ENCODE measurements around the gene SLC22A23. TPM values are rescaled to one million over a fixed set of nuclear protein-coding genes. Genes with fewer than 3 reads are reported as not detected.

The SLC22A23 gene
- total RNA-seq, 1 experiment from 2014 or later, result 6.8 TPM

GRCh38 chr6:3360727-3361045, 96.2 kb downstream of the SLC22A23 start:
- WGBS (ENCODE audit: extremely low coverage, insufficient read length, low lambda C conversion rate), result no CpG with 5 or more reads among the region's 16 CpGs
- Histone ChIP-seq H3K9ac (ENCODE audit: extremely low read depth, insufficient read length, low read length) (no peak overlapping the region), H3K27ac (ENCODE audit: insufficient read length, low read depth, low read length) (no peak overlapping the region), H3K9me3 (ENCODE audit: control insufficient read depth, low read depth, low read length) (no peaks in the 10 kb centered on the region), H3K4me2 (ENCODE audit: insufficient read depth, insufficient read length, low read length) (no peak overlapping the region), H2BK120ac (ENCODE audit: low read depth, low read length, poor library complexity, severe bottlenecking) (no peak overlapping the region), H2BK15ac (ENCODE audit: low read depth, low read length) (no peak overlapping the region), H3T11ph (ENCODE audit: low read length) (no peak overlapping the region), H3K56ac (ENCODE audit: insufficient read length, low read depth, low read length) (no peak overlapping the region), H3K4me1 (ENCODE audit: insufficient read depth, low read length) (peaks cover 9% of the 10 kb centered on the region; the same call in 1 of the 2 replicates), H4K8ac (replicated peaks; ENCODE audit: insufficient read length, low read depth, low read length) (no peak overlapping the region), H4K91ac (ENCODE audit: insufficient read length, low read depth, low read length) (no peak overlapping the region), H3K4ac (ENCODE audit: low read depth, low read length) (no peak overlapping the region), H4K20me1 (ENCODE audit: control insufficient read depth, insufficient read depth, insufficient read length) (no peaks in the 10 kb centered on the region), H2AFZ (ENCODE audit: low read length) (no peak overlapping the region), H3K23me2 (ENCODE audit: insufficient read length, low read depth, low read length, poor library complexity, severe bottlenecking) (no peaks in the 10 kb centered on the region), H2AK5ac (ENCODE audit: insufficient read length, low read length) (no peak overlapping the region), H2BK5ac (ENCODE audit: insufficient read length, low read length) (no peak overlapping the region), H3K14ac (ENCODE audit: insufficient read depth, low read length) (no peak overlapping the region), H3K79me1 (ENCODE audit: insufficient read depth, low read depth, low read length, poor library complexity, severe bottlenecking) (no peaks in the 10 kb centered on the region), H3K27me3 (ENCODE audit: insufficient read depth, low read length) (no peaks in the 10 kb centered on the region), H3K79me2 (ENCODE audit: insufficient read depth, low read length) (peaks cover 2% of the 10 kb centered on the region; the same call in 1 of the 2 replicates), H3K23ac (ENCODE audit: insufficient read length, low read depth, low read length) (no peak overlapping the region), H2BK12ac (ENCODE audit: insufficient read length, low read depth, low read length) (no peak overlapping the region), H2BK20ac (ENCODE audit: low read depth, low read length, poor library complexity, severe bottlenecking) (no peak overlapping the region), H3K18ac (ENCODE audit: insufficient read length, low read depth, low read length) (no peak overlapping the region), H4K5ac (ENCODE audit: insufficient read length, low read depth, low read length) (no peak overlapping the region)
- TF ChIP-seq CTCF (conservative IDR thresholded peaks at IDR 0.05), result no peak
- no peaks in the 10 kb centered on the region for H3K27me3 Mint-ChIP-seq (ENCODE audit: low read depth)
- H3K9me3 Mint-ChIP-seq, result no peaks in the 10 kb centered on the region
- H3K4me1 Mint-ChIP-seq, result peaks cover 44 to 50% of the 10 kb centered on the region in 2 experiments
- no peak for DNase-seq
- H3K36me3 Mint-ChIP-seq (ENCODE audit: insufficient read depth in 1 of 3, low read depth in 3 of 3), result peaks cover 0 to 19% (median 5%) of the 10 kb centered on the region in 3 experiments; a peak in 5 of 7 replicates
- H3K27ac Mint-ChIP-seq, result 0 out of 7 replicates have a peak overlapping the region, but pooled peaks of 2 of the 3 experiments have one; percentile 18 to 21
- H3K4me3 Mint-ChIP-seq, result no peak overlapping the region
